Fibroblast of mammary gland (primary cell): Measurements from ENCODE around the gene PLCD3.

Experiments used
- DNase-seq: peaks from one replicate; pipeline ENCODE4 v3.0.0-alpha.2; 2010; ENCODE audit warnings: low read depth
- H3K4me3 ChIP-seq: 2 replicates; pipeline ENCODE4 v1.5.1; 2011; ENCODE audit warnings: low read depth, mild to moderate bottlenecking, low read length, moderate library complexity; ENCODE audit not compliant: control insufficient read depth
- TF ChIP-seq, protein P1 (sequence below): conservative IDR thresholded peaks from 2 replicates; pipeline ENCODE4 v1.5.1; 2011; ENCODE audit warnings: low read depth, low read length, inconsistent platforms; ENCODE audit not compliant: control insufficient read depth, insufficient read depth

Gene PLCD3, protein sequence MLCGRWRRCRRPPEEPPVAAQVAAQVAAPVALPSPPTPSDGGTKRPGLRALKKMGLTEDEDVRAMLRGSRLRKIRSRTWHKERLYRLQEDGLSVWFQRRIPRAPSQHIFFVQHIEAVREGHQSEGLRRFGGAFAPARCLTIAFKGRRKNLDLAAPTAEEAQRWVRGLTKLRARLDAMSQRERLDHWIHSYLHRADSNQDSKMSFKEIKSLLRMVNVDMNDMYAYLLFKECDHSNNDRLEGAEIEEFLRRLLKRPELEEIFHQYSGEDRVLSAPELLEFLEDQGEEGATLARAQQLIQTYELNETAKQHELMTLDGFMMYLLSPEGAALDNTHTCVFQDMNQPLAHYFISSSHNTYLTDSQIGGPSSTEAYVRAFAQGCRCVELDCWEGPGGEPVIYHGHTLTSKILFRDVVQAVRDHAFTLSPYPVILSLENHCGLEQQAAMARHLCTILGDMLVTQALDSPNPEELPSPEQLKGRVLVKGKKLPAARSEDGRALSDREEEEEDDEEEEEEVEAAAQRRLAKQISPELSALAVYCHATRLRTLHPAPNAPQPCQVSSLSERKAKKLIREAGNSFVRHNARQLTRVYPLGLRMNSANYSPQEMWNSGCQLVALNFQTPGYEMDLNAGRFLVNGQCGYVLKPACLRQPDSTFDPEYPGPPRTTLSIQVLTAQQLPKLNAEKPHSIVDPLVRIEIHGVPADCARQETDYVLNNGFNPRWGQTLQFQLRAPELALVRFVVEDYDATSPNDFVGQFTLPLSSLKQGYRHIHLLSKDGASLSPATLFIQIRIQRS

GRCh38 chr17:45132320-45132571 lies at the start of gene PLCD3:
TSS of gene PLCD3 (minus strand) at chr17:45132515. CDS start at chr17:45132410, 105 bp downstream.
- H3K4me3 ChIP-seq, result peak within 1 kb of the TSS; percentile 70
- TF ChIP-seq, protein P1, sequence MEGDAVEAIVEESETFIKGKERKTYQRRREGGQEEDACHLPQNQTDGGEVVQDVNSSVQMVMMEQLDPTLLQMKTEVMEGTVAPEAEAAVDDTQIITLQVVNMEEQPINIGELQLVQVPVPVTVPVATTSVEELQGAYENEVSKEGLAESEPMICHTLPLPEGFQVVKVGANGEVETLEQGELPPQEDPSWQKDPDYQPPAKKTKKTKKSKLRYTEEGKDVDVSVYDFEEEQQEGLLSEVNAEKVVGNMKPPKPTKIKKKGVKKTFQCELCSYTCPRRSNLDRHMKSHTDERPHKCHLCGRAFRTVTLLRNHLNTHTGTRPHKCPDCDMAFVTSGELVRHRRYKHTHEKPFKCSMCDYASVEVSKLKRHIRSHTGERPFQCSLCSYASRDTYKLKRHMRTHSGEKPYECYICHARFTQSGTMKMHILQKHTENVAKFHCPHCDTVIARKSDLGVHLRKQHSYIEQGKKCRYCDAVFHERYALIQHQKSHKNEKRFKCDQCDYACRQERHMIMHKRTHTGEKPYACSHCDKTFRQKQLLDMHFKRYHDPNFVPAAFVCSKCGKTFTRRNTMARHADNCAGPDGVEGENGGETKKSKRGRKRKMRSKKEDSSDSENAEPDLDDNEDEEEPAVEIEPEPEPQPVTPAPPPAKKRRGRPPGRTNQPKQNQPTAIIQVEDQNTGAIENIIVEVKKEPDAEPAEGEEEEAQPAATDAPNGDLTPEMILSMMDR, result no peak
- no peak for DNase-seq

GRCh38 chr17:45177563-45177962 lies 45.2 kb upstream of the PLCD3 start:
- no peak overlapping the region for H3K4me3 ChIP-seq
- TF ChIP-seq, protein P1, result no peak
- no peak for DNase-seq

DNA sequence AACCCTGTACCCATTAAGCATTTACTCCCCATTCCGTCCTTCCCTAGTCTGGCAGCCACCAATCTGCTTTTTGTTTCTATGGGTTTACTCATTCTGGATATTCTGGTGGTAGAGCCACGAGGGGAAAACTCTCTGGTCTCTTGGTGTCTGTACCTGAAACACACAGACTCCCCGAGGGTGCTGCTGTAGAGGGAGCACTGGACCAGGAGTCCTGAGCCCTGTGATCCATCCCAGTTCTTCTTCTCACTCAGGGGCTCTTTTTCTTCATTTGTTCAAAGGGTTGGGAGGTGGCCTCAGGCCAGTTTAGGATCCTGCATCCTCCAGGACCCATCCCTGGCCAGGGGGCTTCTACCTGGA lies 43.4 kb upstream of the PLCD3 start:
- no peak for DNase-seq
- TF ChIP-seq, protein P1, result no peak
- H3K4me3 ChIP-seq, result no peak overlapping the region

DNA sequence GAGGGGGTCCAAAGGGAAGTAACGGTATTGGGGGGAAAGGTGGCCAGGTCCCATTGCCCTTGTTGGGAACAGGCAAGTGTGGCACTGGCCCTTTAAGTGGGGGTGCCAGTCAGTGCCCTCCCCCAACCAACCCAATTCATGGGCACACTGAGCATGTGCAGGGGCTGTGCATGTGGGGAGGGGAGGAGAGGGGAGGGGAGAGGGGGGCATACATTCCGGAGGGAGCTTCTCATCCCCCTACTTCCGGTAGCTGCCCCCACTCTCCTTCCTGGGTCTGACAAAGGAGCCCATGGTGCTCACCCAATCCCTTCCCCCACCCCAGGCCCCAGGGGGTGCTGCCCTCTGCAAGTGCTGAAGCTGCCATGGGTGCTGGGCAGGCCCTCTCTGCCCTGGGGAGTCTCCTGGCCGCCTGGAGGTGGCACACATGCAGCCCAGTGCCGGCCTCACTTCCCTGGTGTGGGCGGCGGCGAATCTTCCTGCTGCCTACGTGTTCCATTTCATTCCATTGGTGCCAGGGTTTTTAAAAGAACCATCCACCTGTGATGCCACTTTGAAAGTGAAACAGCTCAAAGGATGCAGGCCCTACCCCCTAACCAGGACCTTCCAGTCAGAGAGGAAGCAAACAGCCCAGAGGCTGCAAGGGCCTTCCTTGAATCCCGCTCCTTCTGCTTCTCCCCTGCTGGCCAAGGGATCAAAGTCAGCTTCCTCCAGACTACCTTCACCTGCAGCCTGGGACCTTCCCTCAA lies 40.4 kb upstream of the PLCD3 start:
- TF ChIP-seq, protein P1, result no peak
- DNase-seq, result peak; percentile 48

GRCh38 chr17:45172232-45172540 lies 39.9 kb upstream of the PLCD3 start:
- no peak overlapping the region for H3K4me3 ChIP-seq
- DNase-seq, result no peak
- TF ChIP-seq, protein P1, result no peak

More for the DNA sequence above, 40.4 kb upstream of the PLCD3 start:
- H3K4me3 ChIP-seq, result no peak overlapping the region

- no peak overlapping the region for H3K4me3 ChIP-seq
- TF ChIP-seq, protein P1, result no peak
These were observed 39.3 kb upstream of the PLCD3 start for GRCh38 chr17:45171338-45172231.

More at GRCh38 chr17:45171338-45172231, 39.3 kb upstream of the PLCD3 start:
- no peak for DNase-seq
